H1 (cell line): ENCODE results near the gene DNER. TPM values are rescaled to one million over a fixed set of nuclear protein-coding genes. Genes with fewer than 3 reads are reported as not detected.

Experiments used
- CTCF ChIA-PET: fragments of 300-600 bp; sonication (Branson Sonifier 250); formaldehyde crosslinking; loops from one replicate; lab custom pipeline; 2021; ENCODE audit not compliant: partially characterized antibody; lab: Charles Lee
- POLR2A ChIA-PET: fragments of 300-600 bp; sonication (Branson Sonifier 250); formaldehyde crosslinking; loops from one replicate; lab custom pipeline; 2021; ENCODE audit warnings: inconsistent platforms; ENCODE audit not compliant: partially characterized antibody; lab: Charles Lee
- DNase-seq, 2 experiments: peaks; one replicate each; pipeline versions ENCODE4 v3.0.0 to v3.0.0-alpha.2; 2010 to 2022; ENCODE audit warnings: low spot score in 2 of 2, low read depth in 1 of 2, mixed read lengths in 1 of 2
- FAIRE-seq: peaks from 2 replicates; lab custom pipeline; 2011; peaks lifted over from hg19 to GRCh38; lab: Jason Lieb, UNC
- H2AFZ ChIP-seq: 2 replicates; pipeline ENCODE4 v1.8.1; 2012; ENCODE audit warnings: low read length, inconsistent platforms
- H2AK5ac ChIP-seq: 2 replicates; pipeline ENCODE4 v1.6.1; 2013; ENCODE audit warnings: low read depth, low read length
- H2BK120ac ChIP-seq: replicated peaks from 2 replicates; pipeline ENCODE3; 2013; ENCODE audit warnings: low read depth, low read length, inconsistent platforms
- H2BK12ac ChIP-seq: 2 replicates; pipeline ENCODE4 v1.6.1; 2013; ENCODE audit warnings: low read depth, low read length
- H2BK15ac ChIP-seq: 2 replicates; pipeline ENCODE4 v1.6.1; 2013; ENCODE audit warnings: low read length
- H2BK20ac ChIP-seq: 2 replicates; pipeline ENCODE4 v1.6.1; 2013; ENCODE audit warnings: low read length
- H2BK5ac ChIP-seq: 2 replicates; pipeline ENCODE4 v1.6.1; 2013; ENCODE audit warnings: low read depth, low read length
- H3K14ac ChIP-seq: 2 replicates; pipeline ENCODE4 v1.6.1; 2013; ENCODE audit warnings: inconsistent platforms; ENCODE audit not compliant: insufficient read length
- H3K18ac ChIP-seq: 2 replicates; pipeline ENCODE4 v1.6.1; 2013; ENCODE audit warnings: low read length; ENCODE audit errors: extremely low read depth
- H3K23ac ChIP-seq: 2 replicates; pipeline ENCODE4 v1.6.1; 2013; ENCODE audit warnings: inconsistent platforms; ENCODE audit not compliant: insufficient read length
- H3K23me2 ChIP-seq: 2 replicates; pipeline ENCODE4 v1.6.1; 2013; ENCODE audit warnings: low read depth, low read length
- H3K27ac ChIP-seq: 2 replicates; pipeline ENCODE4 v1.6.1; 2011; ENCODE audit warnings: low read depth, low read length, inconsistent platforms
- H3K27me3 ChIP-seq, 4 experiments: replicated peaks in 1 of 4; 1 replicate in 1 of 4; 2 replicates in 3 of 4; pipeline versions ENCODE4 v1.6.1 to v1.8.1; 2011 to 2013; ENCODE audit warnings: low read length in 3 of 4, mild to moderate bottlenecking in 3 of 4, inconsistent platforms in 2 of 4, mixed read lengths in 2 of 4, moderate library complexity in 1 of 4; ENCODE audit not compliant: control insufficient read depth in 3 of 4, insufficient read depth in 3 of 4; ENCODE audit errors: extremely low read depth in 1 of 4
- H3K36me3 ChIP-seq, 4 experiments: 2 replicates each; pipeline versions ENCODE4 v1.6.1 to v1.8.1; 2011 to 2013; ENCODE audit warnings: mild to moderate bottlenecking in 4 of 4, low read length in 3 of 4, moderate library complexity in 2 of 4, control low read depth in 1 of 4, inconsistent platforms in 1 of 4; ENCODE audit not compliant: insufficient read depth in 4 of 4, control insufficient read depth in 2 of 4
- H3K4ac ChIP-seq: replicated peaks from 2 replicates; pipeline ENCODE3; 2013; ENCODE audit warnings: low read length, low read depth, mixed read lengths, inconsistent platforms; ENCODE audit not compliant: insufficient read length
- H3K4me1 ChIP-seq, 4 experiments: replicated peaks in 1 of 4; 1 replicate in 1 of 4; 2 replicates in 3 of 4; pipeline versions ENCODE4 v1.6.1 to v1.8.1; 2011 to 2013; ENCODE audit warnings: low read length in 3 of 4, inconsistent platforms in 2 of 4, mixed read lengths in 1 of 4; ENCODE audit not compliant: insufficient read depth in 4 of 4, control insufficient read depth in 3 of 4
- H3K4me2 ChIP-seq, 2 experiments: 2 replicates each; pipeline versions ENCODE4 v1.6.1 to v1.8.1; 2011 to 2013; ENCODE audit warnings: low read depth in 2 of 2, low read length in 2 of 2, control low read depth in 1 of 2, inconsistent platforms in 1 of 2, mild to moderate bottlenecking in 1 of 2; ENCODE audit not compliant: insufficient read depth in 1 of 2
- H3K4me3 ChIP-seq, 4 experiments: fragments of 200-600, 300-600 bp in 1 of 4; sonication (generic), shearing (Covaris generic), sonication (Bioruptor Twin) in 1 of 4; 2 replicates each; pipeline versions ENCODE4 v1.5.1 to v1.8.1; 2011 to 2016; ENCODE audit warnings: low read length in 4 of 4, low read depth in 3 of 4, control low read depth in 2 of 4, inconsistent platforms in 2 of 4, mild to moderate bottlenecking in 2 of 4, mixed read lengths in 1 of 4, moderate library complexity in 1 of 4; ENCODE audit not compliant: insufficient read depth in 2 of 4; ENCODE audit errors: extremely low read depth in 1 of 4
- H3K56ac ChIP-seq: replicated peaks from 2 replicates; pipeline ENCODE3; 2013; ENCODE audit warnings: low read depth, mild to moderate bottlenecking, mixed read lengths, low read length, inconsistent platforms; ENCODE audit not compliant: insufficient read length
- H3K79me1 ChIP-seq: 2 replicates; pipeline ENCODE4 v1.6.1; 2013; ENCODE audit warnings: low read depth, low read length, control low read depth
- H3K79me2 ChIP-seq, 2 experiments: 2 replicates each; pipeline versions ENCODE4 v1.6.1 to v1.8.1; 2012 to 2013; ENCODE audit warnings: low read length in 2 of 2, mild to moderate bottlenecking in 2 of 2, inconsistent platforms in 1 of 2; ENCODE audit not compliant: insufficient read depth in 2 of 2, control insufficient read depth in 1 of 2
- H3K9ac ChIP-seq, 4 experiments: replicated peaks in 1 of 4; 1 replicate in 1 of 4; 2 replicates in 3 of 4; pipeline versions ENCODE4 v1.6.1 to v1.8.1; 2011 to 2013; ENCODE audit warnings: low read depth in 3 of 4, low read length in 3 of 4, control low read depth in 2 of 4, mild to moderate bottlenecking in 2 of 4, moderate library complexity in 2 of 4, inconsistent platforms in 1 of 4; ENCODE audit errors: extremely low read depth in 1 of 4
- H3K9me3 ChIP-seq, 2 experiments: 2 replicates each; pipeline versions ENCODE4 v1.6.1 to v1.8.1; 2012 to 2013; ENCODE audit warnings: mild to moderate bottlenecking in 2 of 2, moderate library complexity in 2 of 2, control low read depth in 1 of 2, inconsistent platforms in 1 of 2, low read depth in 1 of 2, low read length in 1 of 2, mixed read lengths in 1 of 2; ENCODE audit not compliant: insufficient read depth in 2 of 2
- H4K20me1 ChIP-seq, 2 experiments: replicated peaks in 1 of 2; 2 replicates each; pipeline versions ENCODE3 to v1.8.1; 2011 to 2013; ENCODE audit warnings: inconsistent platforms in 2 of 2, low read length in 2 of 2, mild to moderate bottlenecking in 1 of 2; ENCODE audit not compliant: insufficient read depth in 2 of 2, control insufficient read depth in 1 of 2
- H4K5ac ChIP-seq: 2 replicates; pipeline ENCODE4 v1.6.1; 2013; ENCODE audit warnings: low read length, low read depth, mixed read lengths, inconsistent platforms; ENCODE audit not compliant: insufficient read length
- H4K8ac ChIP-seq: 2 replicates; pipeline ENCODE4 v1.8.0; 2013; ENCODE audit warnings: mild to moderate bottlenecking, moderate library complexity, low read length, inconsistent platforms; ENCODE audit not compliant: insufficient read depth; ENCODE audit errors: extremely low read depth
- H4K91ac ChIP-seq: replicated peaks from 2 replicates; pipeline ENCODE3; 2013; ENCODE audit warnings: low read length, mixed read lengths, inconsistent platforms; ENCODE audit not compliant: insufficient read length
- EZH2 ChIP-seq: fragments of 200-600 bp; sonication (generic); IDR thresholded peaks from 2 replicates; pipeline ENCODE4 v1.7.1; 2012; ENCODE audit warnings: low read depth, mild to moderate bottlenecking, moderate library complexity, low read length, inconsistent platforms; ENCODE audit not compliant: severe bottlenecking
- KDM5A ChIP-seq: fragments of 200-600 bp; IDR thresholded peaks from 2 replicates; pipeline ENCODE4 v1.7.1; 2012; ENCODE audit warnings: mild to moderate bottlenecking, low read length, inconsistent platforms, mixed read lengths
- MAFK ChIP-seq: IDR thresholded peaks from 2 replicates; pipeline ENCODE4 v1.6.1; 2012; ENCODE audit warnings: low read depth, mild to moderate bottlenecking, improper control_type of control experiment, low read length
- POU5F1 ChIP-seq: IDR thresholded peaks from 2 replicates; pipeline ENCODE4 v1.6.1; 2011; ENCODE audit warnings: low read depth, mild to moderate bottlenecking, low read length, moderate library complexity
- WGBS, 2 experiments: shearing (Covaris generic) in 1 of 2; methylation state at CpG; one replicate each; pipeline versions ENCODE4 v1.1.6 to v1.1.7; 2013 to 2015; ENCODE audit warnings: low lambda C conversion rate in 2 of 2, mixed read lengths in 2 of 2, inconsistent platforms in 1 of 2, low coverage in 1 of 2, missing lambda C conversion rate in 1 of 2; ENCODE audit not compliant: insufficient replicate concordance in 2 of 2, insufficient coverage in 1 of 2, insufficient read length in 1 of 2; ENCODE audit errors: extremely low coverage in 1 of 2, missing lambda C conversion rate in 1 of 2; 5-methylcytosine and 5-hydroxymethylcytosine counted together
- polyA plus RNA-seq, 7 experiments: library from polyadenylated mRNA; depleted of rRNA in 3 of 7; stranded (reverse) in 5 of 7; unstranded in 2 of 7; fragments of >200 nt in 5 of 7; fragments of 200-250 nt in 2 of 7; gene quantifications; 1 replicate in 5 of 7; 2 replicates in 1 of 7; 4 replicates in 1 of 7; pipeline versions ENCODE4 v1.2.1 to v1.2.3, GENCODE V29; 2011 to 2013; ENCODE audit warnings: missing spikeins in 2 of 7, mixed read lengths in 2 of 7
- total RNA-seq: library from RNA; stranded (reverse); fragmentation: NEBNext Ultra II Directional; extraction: Animal tissue kit (Norgen Biotek cat#: 25700); gene quantifications from 2 replicates; pipeline ENCODE4 v1.2.1, GENCODE V29; 2021

Gene DNER
- total and polyA plus RNA-seq, 2 of the 8 experiments (the other 6 are each of a cell fraction or from before 2014, with no cell fraction given), result 6.8 to 16.3 TPM

GRCh38 chr2:229661478-229661877, 52.9 kb downstream of the DNER start:
- no peak overlapping the region for H2BK15ac ChIP-seq
- no peak overlapping the region for H3K4ac ChIP-seq
- no peak overlapping the region for H3K23ac ChIP-seq
- no peak overlapping the region for H2AK5ac ChIP-seq
- H3K4me2 ChIP-seq, result no peak overlapping the region
- H2BK12ac ChIP-seq, result no peak overlapping the region
- H3K27me3 ChIP-seq, result no peaks in the 10 kb centered on the region
- H3K9ac ChIP-seq, result no peak overlapping the region
- 91% methylated on average over 3 of the region's 3 CpGs; no CpG with 5 or more reads in 1 of the 2 experiments for WGBS, 2 experiments
- H3K4me3 ChIP-seq, result no peak overlapping the region
- H2BK120ac ChIP-seq, result no peak overlapping the region
- H3K79me1 ChIP-seq, result no peaks in the 10 kb centered on the region
- H3K23me2 ChIP-seq, result no peaks in the 10 kb centered on the region
- no peaks in the 10 kb centered on the region for H3K36me3 ChIP-seq
- H4K5ac ChIP-seq, result no peak overlapping the region
- ChIA-PET CTCF (no interaction called here), POLR2A (no interaction called here)
- H3K27ac ChIP-seq, result no peak overlapping the region
- H3K79me2 ChIP-seq, result no peaks in the 10 kb centered on the region
- H4K20me1 ChIP-seq, result no peaks in the 10 kb centered on the region
- no peak overlapping the region for H2BK5ac ChIP-seq
- H2AFZ ChIP-seq, result no peak overlapping the region
- no peak overlapping the region for H3K56ac ChIP-seq
- no peak overlapping the region for H3K18ac ChIP-seq
- no peak overlapping the region for H4K91ac ChIP-seq
- no peaks in the 10 kb centered on the region for H3K9me3 ChIP-seq
- H4K8ac ChIP-seq, result no peak overlapping the region
- peak; percentile 62 for FAIRE-seq
- H3K14ac ChIP-seq, result no peak overlapping the region
- H2BK20ac ChIP-seq, result no peak overlapping the region
- TF ChIP-seq POU5F1 (no peak), EZH2 (no peak), KDM5A (no peak), MAFK (no peak)
- H3K4me1 ChIP-seq, result no peaks in the 10 kb centered on the region
- no peak for DNase-seq
